ENCODE data around the gene RAPGEF3.

DNA sequence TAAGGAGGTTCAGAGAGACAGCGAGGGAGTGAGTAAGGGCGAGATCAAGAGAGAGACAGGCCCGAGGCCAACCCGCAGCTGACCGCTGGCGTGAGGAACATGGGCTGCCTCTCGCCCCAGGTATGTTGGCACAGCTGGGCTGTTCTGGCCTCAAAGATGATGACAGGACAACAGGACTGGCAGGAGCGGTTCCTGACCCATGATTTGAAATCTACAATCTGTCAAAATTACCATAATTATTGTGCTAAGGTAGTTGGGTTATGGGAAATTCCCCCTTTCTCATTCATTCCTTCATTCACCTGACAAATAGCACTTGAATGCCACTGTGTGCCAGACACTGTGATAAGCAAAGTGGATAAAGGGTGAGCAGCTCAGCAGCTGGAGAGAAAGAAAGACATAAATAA is 28.3 kb downstream of the RAPGEF3 start:
- TF ChIP-seq, protein P1, sequence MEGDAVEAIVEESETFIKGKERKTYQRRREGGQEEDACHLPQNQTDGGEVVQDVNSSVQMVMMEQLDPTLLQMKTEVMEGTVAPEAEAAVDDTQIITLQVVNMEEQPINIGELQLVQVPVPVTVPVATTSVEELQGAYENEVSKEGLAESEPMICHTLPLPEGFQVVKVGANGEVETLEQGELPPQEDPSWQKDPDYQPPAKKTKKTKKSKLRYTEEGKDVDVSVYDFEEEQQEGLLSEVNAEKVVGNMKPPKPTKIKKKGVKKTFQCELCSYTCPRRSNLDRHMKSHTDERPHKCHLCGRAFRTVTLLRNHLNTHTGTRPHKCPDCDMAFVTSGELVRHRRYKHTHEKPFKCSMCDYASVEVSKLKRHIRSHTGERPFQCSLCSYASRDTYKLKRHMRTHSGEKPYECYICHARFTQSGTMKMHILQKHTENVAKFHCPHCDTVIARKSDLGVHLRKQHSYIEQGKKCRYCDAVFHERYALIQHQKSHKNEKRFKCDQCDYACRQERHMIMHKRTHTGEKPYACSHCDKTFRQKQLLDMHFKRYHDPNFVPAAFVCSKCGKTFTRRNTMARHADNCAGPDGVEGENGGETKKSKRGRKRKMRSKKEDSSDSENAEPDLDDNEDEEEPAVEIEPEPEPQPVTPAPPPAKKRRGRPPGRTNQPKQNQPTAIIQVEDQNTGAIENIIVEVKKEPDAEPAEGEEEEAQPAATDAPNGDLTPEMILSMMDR (conservative IDR thresholded peaks at IDR 0.05) = no peak
- TF ChIP-seq EZH2 (IDR thresholded peaks at IDR 0.05; ENCODE audit: low read depth) = no peak

Measured in PC-9 (cell line).